ENCODE data around the gene ROCK2.

The ROCK2 gene

GRCh38 chr2:11304476-11304875, 40.0 kb downstream of the ROCK2 start:
- H3K9ac ChIP-seq (ENCODE audit: low read length), result no peak overlapping the region
- peaks cover 6% of the 10 kb centered on the region; the same call in 1 of the 2 replicates for H3K9me3 ChIP-seq (ENCODE audit: control insufficient read depth, insufficient read depth, low read depth, low read length)
- H3K4me1 ChIP-seq (ENCODE audit: control insufficient read depth, insufficient read depth, low read length), result no peaks in the 10 kb centered on the region
- no peak overlapping the region for H3K4me3 ChIP-seq (ENCODE audit: low read depth, low read length)
- no peaks in the 10 kb centered on the region for H3K36me3 ChIP-seq (ENCODE audit: control insufficient read depth, insufficient read depth, low read length)
- H3K27me3 ChIP-seq (ENCODE audit: control insufficient read depth, insufficient read depth, low read length), result no peaks in the 10 kb centered on the region
- no peak overlapping the region for H3K27ac ChIP-seq (ENCODE audit: low read depth, low read length)

- Histone ChIP-seq H3K27me3 (ENCODE audit: control insufficient read depth, insufficient read depth, low read length) (no peaks in the 10 kb centered on the region), H3K36me3 (ENCODE audit: control insufficient read depth, insufficient read depth, low read length) (no peaks in the 10 kb centered on the region), H3K4me3 (ENCODE audit: low read depth, low read length) (no peak overlapping the region), H3K9me3 (ENCODE audit: control insufficient read depth, insufficient read depth, low read depth, low read length) (peaks cover 6% of the 10 kb centered on the region; the same call in 1 of the 2 replicates), H3K9ac (ENCODE audit: low read length) (no peak overlapping the region), H3K27ac (ENCODE audit: low read depth, low read length) (no peak overlapping the region), H3K4me1 (ENCODE audit: control insufficient read depth, insufficient read depth, low read length) (no peaks in the 10 kb centered on the region)
Measured at GRCh38 chr2:11303290-11304013, 41.0 kb downstream of the ROCK2 start.

- H3K9ac ChIP-seq (ENCODE audit: low read length), result no peak overlapping the region
- peaks cover 6% of the 10 kb centered on the region; the same call in 1 of the 2 replicates for H3K9me3 ChIP-seq (ENCODE audit: control insufficient read depth, insufficient read depth, low read depth, low read length)
- H3K27ac ChIP-seq (ENCODE audit: low read depth, low read length), result no peak overlapping the region
- no peaks in the 10 kb centered on the region for H3K27me3 ChIP-seq (ENCODE audit: control insufficient read depth, insufficient read depth, low read length)
- H3K4me3 ChIP-seq (ENCODE audit: low read depth, low read length), result no peak overlapping the region
- H3K36me3 ChIP-seq (ENCODE audit: control insufficient read depth, insufficient read depth, low read length), result no peaks in the 10 kb centered on the region
- H3K4me1 ChIP-seq (ENCODE audit: control insufficient read depth, insufficient read depth, low read length), result no peaks in the 10 kb centered on the region
Measured at GRCh38 chr2:11299439-11299838, 45.0 kb downstream of the ROCK2 start.

GRCh38 chr2:11298592-11298991, 45.8 kb downstream of the ROCK2 start:
- H3K4me1 ChIP-seq (ENCODE audit: control insufficient read depth, insufficient read depth, low read length), result no peaks in the 10 kb centered on the region
- no peak overlapping the region for H3K4me3 ChIP-seq (ENCODE audit: low read depth, low read length)
- H3K36me3 ChIP-seq (ENCODE audit: control insufficient read depth, insufficient read depth, low read length), result no peaks in the 10 kb centered on the region
- H3K27ac ChIP-seq (ENCODE audit: low read depth, low read length), result no peak overlapping the region
- H3K9ac ChIP-seq (ENCODE audit: low read length), result no peak overlapping the region
- peaks cover 6% of the 10 kb centered on the region; the same call in 1 of the 2 replicates for H3K9me3 ChIP-seq (ENCODE audit: control insufficient read depth, insufficient read depth, low read depth, low read length)
- no peaks in the 10 kb centered on the region for H3K27me3 ChIP-seq (ENCODE audit: control insufficient read depth, insufficient read depth, low read length)

GRCh38 chr2:11296401-11296800, 48.0 kb downstream of the ROCK2 start:
- no peaks in the 10 kb centered on the region for H3K9me3 ChIP-seq (ENCODE audit: control insufficient read depth, insufficient read depth, low read depth, low read length)
- no peak overlapping the region for H3K9ac ChIP-seq (ENCODE audit: low read length)
- H3K27me3 ChIP-seq (ENCODE audit: control insufficient read depth, insufficient read depth, low read length), result no peaks in the 10 kb centered on the region
- no peak overlapping the region for H3K27ac ChIP-seq (ENCODE audit: low read depth, low read length)
- H3K4me3 ChIP-seq (ENCODE audit: low read depth, low read length), result no peak overlapping the region
- H3K4me1 ChIP-seq (ENCODE audit: control insufficient read depth, insufficient read depth, low read length), result peaks cover 7% of the 10 kb centered on the region
- H3K36me3 ChIP-seq (ENCODE audit: control insufficient read depth, insufficient read depth, low read length), result no peaks in the 10 kb centered on the region

GRCh38 chr2:11292464-11293255, 51.8 kb downstream of the ROCK2 start:
- Histone ChIP-seq H3K27ac (ENCODE audit: low read depth, low read length) (0 out of 2 replicates have a peak overlapping the region, but pooled peaks have one; percentile 25), H3K27me3 (ENCODE audit: control insufficient read depth, insufficient read depth, low read length) (no peaks in the 10 kb centered on the region), H3K9ac (ENCODE audit: low read length) (no peak overlapping the region), H3K4me3 (ENCODE audit: low read depth, low read length) (no peak overlapping the region), H3K9me3 (ENCODE audit: control insufficient read depth, insufficient read depth, low read depth, low read length) (no peaks in the 10 kb centered on the region), H3K4me1 (ENCODE audit: control insufficient read depth, insufficient read depth, low read length) (peaks cover 7% of the 10 kb centered on the region), H3K36me3 (ENCODE audit: control insufficient read depth, insufficient read depth, low read length) (no peaks in the 10 kb centered on the region)

- Histone ChIP-seq H3K4me3 (ENCODE audit: low read depth, low read length) (no peak overlapping the region), H3K9ac (ENCODE audit: low read length) (no peak overlapping the region), H3K9me3 (ENCODE audit: control insufficient read depth, insufficient read depth, low read depth, low read length) (no peaks in the 10 kb centered on the region), H3K27ac (ENCODE audit: low read depth, low read length) (no peak overlapping the region), H3K4me1 (ENCODE audit: control insufficient read depth, insufficient read depth, low read length) (peaks cover 7% of the 10 kb centered on the region), H3K36me3 (ENCODE audit: control insufficient read depth, insufficient read depth, low read length) (peaks cover 5% of the 10 kb centered on the region; the same call in 1 of the 2 replicates), H3K27me3 (ENCODE audit: control insufficient read depth, insufficient read depth, low read length) (no peaks in the 10 kb centered on the region)
Measured at GRCh38 chr2:11290713-11291112, 53.7 kb downstream of the ROCK2 start.

GRCh38 chr2:11290211-11290610, 54.2 kb downstream of the ROCK2 start:
- Histone ChIP-seq H3K27me3 (ENCODE audit: control insufficient read depth, insufficient read depth, low read length) (no peaks in the 10 kb centered on the region), H3K4me1 (ENCODE audit: control insufficient read depth, insufficient read depth, low read length) (peaks cover 7% of the 10 kb centered on the region), H3K9ac (ENCODE audit: low read length) (no peak overlapping the region), H3K4me3 (ENCODE audit: low read depth, low read length) (no peak overlapping the region), H3K36me3 (ENCODE audit: control insufficient read depth, insufficient read depth, low read length) (peaks cover 10% of the 10 kb centered on the region), H3K27ac (ENCODE audit: low read depth, low read length) (no peak overlapping the region), H3K9me3 (ENCODE audit: control insufficient read depth, insufficient read depth, low read depth, low read length) (no peaks in the 10 kb centered on the region)

GRCh38 chr2:11288431-11288830, 56.0 kb downstream of the ROCK2 start:
- Histone ChIP-seq H3K9ac (ENCODE audit: low read length) (no peak overlapping the region), H3K27ac (ENCODE audit: low read depth, low read length) (no peak overlapping the region), H3K36me3 (ENCODE audit: control insufficient read depth, insufficient read depth, low read length) (peaks cover 25% of the 10 kb centered on the region), H3K4me3 (ENCODE audit: low read depth, low read length) (no peak overlapping the region), H3K9me3 (ENCODE audit: control insufficient read depth, insufficient read depth, low read depth, low read length) (peaks cover 7% of the 10 kb centered on the region; the same call in 1 of the 2 replicates), H3K27me3 (ENCODE audit: control insufficient read depth, insufficient read depth, low read length) (no peaks in the 10 kb centered on the region), H3K4me1 (ENCODE audit: control insufficient read depth, insufficient read depth, low read length) (peaks cover 7% of the 10 kb centered on the region)

- Histone ChIP-seq H3K27ac (ENCODE audit: low read depth, low read length) (no peak overlapping the region), H3K27me3 (ENCODE audit: control insufficient read depth, insufficient read depth, low read length) (no peaks in the 10 kb centered on the region), H3K36me3 (ENCODE audit: control insufficient read depth, insufficient read depth, low read length) (peaks cover 25% of the 10 kb centered on the region), H3K9ac (ENCODE audit: low read length) (no peak overlapping the region), H3K9me3 (ENCODE audit: control insufficient read depth, insufficient read depth, low read depth, low read length) (peaks cover 7% of the 10 kb centered on the region; the same call in 1 of the 2 replicates), H3K4me3 (ENCODE audit: low read depth, low read length) (no peak overlapping the region), H3K4me1 (ENCODE audit: control insufficient read depth, insufficient read depth, low read length) (no peaks in the 10 kb centered on the region)
Measured at GRCh38 chr2:11286749-11287148, 57.7 kb downstream of the ROCK2 start.

GRCh38 chr2:11286323-11286722, 58.1 kb downstream of the ROCK2 start:
- Histone ChIP-seq H3K4me1 (ENCODE audit: control insufficient read depth, insufficient read depth, low read length) (no peaks in the 10 kb centered on the region), H3K9me3 (ENCODE audit: control insufficient read depth, insufficient read depth, low read depth, low read length) (peaks cover 7% of the 10 kb centered on the region; the same call in 1 of the 2 replicates), H3K27ac (ENCODE audit: low read depth, low read length) (no peak overlapping the region)

More at GRCh38 chr2:11286323-11286722, 58.1 kb downstream of the ROCK2 start:
- Histone ChIP-seq H3K4me3 (ENCODE audit: low read depth, low read length) (no peak overlapping the region), H3K27me3 (ENCODE audit: control insufficient read depth, insufficient read depth, low read length) (no peaks in the 10 kb centered on the region), H3K36me3 (ENCODE audit: control insufficient read depth, insufficient read depth, low read length) (peaks cover 25% of the 10 kb centered on the region), H3K9ac (ENCODE audit: low read length) (no peak overlapping the region)
